Panc1 (cell line): ENCODE measurements around the gene HEMGN. TPM values are rescaled to one million over a fixed set of nuclear protein-coding genes. Genes with fewer than 3 reads are reported as not detected.
"Not testable (repeated sequence)": the region's sequence is repeated elsewhere in the genome, so short reads cannot be mapped to it uniquely, and the experiment has no call there.

ENCODE experiments used
- ATAC-seq: fragments of 200-7000 bp; cut with Tn5 transposase; 2 replicates; pipeline ENCODE4 v1.9.1; 2020; ENCODE audit warnings: mild to moderate bottlenecking, moderate library complexity
- BruUV-seq: library from RNA; stranded (reverse); fragments of 400-500 nt; replicated peaks from 2 replicates; lab custom pipeline; 2021; lab: Mats Ljungman, UMichigan
- CTCF ChIA-PET: fragments of 300-600 bp; sonication (Branson Sonifier 250); formaldehyde crosslinking; loops from one replicate; lab custom pipeline; 2022; ENCODE audit warnings: antibody characterized with exemption; lab: Charles Lee
- POLR2A ChIA-PET: fragments of 300-600 bp; sonication (Branson Sonifier 250); formaldehyde crosslinking; loops from one replicate; lab custom pipeline; 2022; ENCODE audit warnings: antibody characterized with exemption; lab: Charles Lee
- DNase-seq: peaks from one replicate; pipeline ENCODE4 v3.0.0-alpha.2; 2010; ENCODE audit warnings: low read depth, low spot score
- H3K27ac ChIP-seq: 2 replicates; pipeline ENCODE4 v1.5.1; 2011; ENCODE audit warnings: mild to moderate bottlenecking, low read length, inconsistent platforms
- H3K27me3 ChIP-seq: fragments of 200-500 bp; sonication (Bioruptor generic); 2 replicates; pipeline ENCODE4 v1.6.0; 2014; ENCODE audit warnings: low read length, inconsistent platforms; ENCODE audit not compliant: control insufficient read depth, insufficient read depth
- H3K36me3 ChIP-seq: fragments of 200-500 bp; sonication (Bioruptor generic); 2 replicates; pipeline ENCODE4 v1.5.1; 2014; ENCODE audit warnings: inconsistent platforms, mild to moderate bottlenecking, low read length, moderate library complexity; ENCODE audit not compliant: control insufficient read depth, insufficient read depth
- H3K4me1 ChIP-seq: 2 replicates; pipeline ENCODE4 v1.5.1; 2011; ENCODE audit warnings: inconsistent platforms, mild to moderate bottlenecking, low read length, moderate library complexity; ENCODE audit not compliant: control insufficient read depth, insufficient read depth
- H3K4me3 ChIP-seq, 2 experiments: 2 replicates each; pipeline ENCODE4 v1.5.1; 2011 to 2012; ENCODE audit warnings: low read depth in 2 of 2, low read length in 2 of 2, mild to moderate bottlenecking in 2 of 2, inconsistent platforms in 1 of 2, moderate library complexity in 1 of 2
- H3K9me3 ChIP-seq: fragments of 200-500 bp; sonication (Bioruptor generic); 2 replicates; pipeline ENCODE4 v1.5.1; 2014; ENCODE audit warnings: low read depth, mild to moderate bottlenecking, inconsistent platforms, low read length, moderate library complexity; ENCODE audit not compliant: control insufficient read depth, insufficient read depth
- CTCF ChIP-seq: fragments of 450-650 bp; IDR thresholded peaks from 2 replicates; pipeline ENCODE4 v1.5.1; 2017; ENCODE audit warnings: mild to moderate bottlenecking
- POLR2AphosphoS5 ChIP-seq: IDR thresholded peaks from 2 replicates; pipeline ENCODE4 v1.6.1; 2012; ENCODE audit warnings: mild to moderate bottlenecking, low read depth, low read length, moderate library complexity
- SIN3A ChIP-seq: IDR thresholded peaks from 2 replicates; pipeline ENCODE4 v1.6.1; 2012; ENCODE audit warnings: low read depth, mild to moderate bottlenecking, low read length, moderate library complexity, borderline replicate concordance; ENCODE audit not compliant: insufficient read depth
- in situ Hi-C: cut with HindIII; loops from 2 replicates; pipeline ENCODE4 v1.10.0; 2016; ENCODE audit warnings: low sequenced_read_pairs, low pct_unique_long_range_greater_than_20kb
- intact Hi-C: fragments of 100-400 bp; cut with micrococcal nuclease; formaldehyde crosslinking; loops from one replicate; pipeline ENCODE4 v1.10.0; 2022; ENCODE audit not compliant: unreplicated experiment
- total RNA-seq: library from RNA; stranded (reverse); gene quantifications from one replicate; pipeline ENCODE4 v1.2.1, GENCODE V29; 2021; ENCODE audit not compliant: unreplicated experiment
- TF ChIP-seq, protein P1 (sequence below), 2 experiments: IDR thresholded peaks; 2 replicates each; pipeline ENCODE4 v1.6.1; 2011 to 2012; ENCODE audit warnings: low read depth in 2 of 2, control low read depth in 1 of 2, low read length in 1 of 2, mild to moderate bottlenecking in 1 of 2, moderate library complexity in 1 of 2; ENCODE audit not compliant: insufficient read depth in 1 of 2

Gene HEMGN
- total RNA-seq, 1 experiment from 2014 or later, result not detected

DNA sequence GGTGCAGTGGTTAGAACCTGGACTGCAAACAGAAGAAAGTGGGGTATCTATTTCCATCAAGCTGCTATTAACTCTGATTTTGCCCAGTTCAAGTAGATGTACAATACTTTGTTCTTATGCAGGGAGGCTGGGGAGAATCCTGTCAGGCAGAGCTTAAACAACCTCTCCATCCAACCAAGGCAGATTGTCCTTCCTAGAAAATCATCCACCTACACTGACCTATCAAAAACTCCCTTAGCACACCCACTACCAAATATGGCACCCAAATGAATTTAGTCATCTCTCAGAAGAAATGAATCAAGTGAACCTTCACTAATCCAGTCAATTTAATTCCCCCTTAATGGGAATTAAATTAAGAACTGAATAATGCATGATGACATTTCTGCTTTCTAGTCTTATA lies 18.4 kb upstream of the HEMGN start:
- Histone ChIP-seq H3K27ac (no peak overlapping the region), H3K36me3 (no peaks in the 10 kb centered on the region), H3K4me3 (no peak overlapping the region), H3K4me1 (no peaks in the 10 kb centered on the region), H3K9me3 (no peaks in the 10 kb centered on the region), H3K27me3 (no peaks in the 10 kb centered on the region)
- ATAC-seq (no peak), DNase-seq (no peak)
- no peak for TF ChIP-seq CTCF
- TF ChIP-seq SIN3A, result no peak
- TF ChIP-seq, protein P1, sequence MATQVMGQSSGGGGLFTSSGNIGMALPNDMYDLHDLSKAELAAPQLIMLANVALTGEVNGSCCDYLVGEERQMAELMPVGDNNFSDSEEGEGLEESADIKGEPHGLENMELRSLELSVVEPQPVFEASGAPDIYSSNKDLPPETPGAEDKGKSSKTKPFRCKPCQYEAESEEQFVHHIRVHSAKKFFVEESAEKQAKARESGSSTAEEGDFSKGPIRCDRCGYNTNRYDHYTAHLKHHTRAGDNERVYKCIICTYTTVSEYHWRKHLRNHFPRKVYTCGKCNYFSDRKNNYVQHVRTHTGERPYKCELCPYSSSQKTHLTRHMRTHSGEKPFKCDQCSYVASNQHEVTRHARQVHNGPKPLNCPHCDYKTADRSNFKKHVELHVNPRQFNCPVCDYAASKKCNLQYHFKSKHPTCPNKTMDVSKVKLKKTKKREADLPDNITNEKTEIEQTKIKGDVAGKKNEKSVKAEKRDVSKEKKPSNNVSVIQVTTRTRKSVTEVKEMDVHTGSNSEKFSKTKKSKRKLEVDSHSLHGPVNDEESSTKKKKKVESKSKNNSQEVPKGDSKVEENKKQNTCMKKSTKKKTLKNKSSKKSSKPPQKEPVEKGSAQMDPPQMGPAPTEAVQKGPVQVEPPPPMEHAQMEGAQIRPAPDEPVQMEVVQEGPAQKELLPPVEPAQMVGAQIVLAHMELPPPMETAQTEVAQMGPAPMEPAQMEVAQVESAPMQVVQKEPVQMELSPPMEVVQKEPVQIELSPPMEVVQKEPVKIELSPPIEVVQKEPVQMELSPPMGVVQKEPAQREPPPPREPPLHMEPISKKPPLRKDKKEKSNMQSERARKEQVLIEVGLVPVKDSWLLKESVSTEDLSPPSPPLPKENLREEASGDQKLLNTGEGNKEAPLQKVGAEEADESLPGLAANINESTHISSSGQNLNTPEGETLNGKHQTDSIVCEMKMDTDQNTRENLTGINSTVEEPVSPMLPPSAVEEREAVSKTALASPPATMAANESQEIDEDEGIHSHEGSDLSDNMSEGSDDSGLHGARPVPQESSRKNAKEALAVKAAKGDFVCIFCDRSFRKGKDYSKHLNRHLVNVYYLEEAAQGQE (IDR thresholded peaks at IDR 0.05; ENCODE audit: insufficient read depth in 1 of 2, low read depth in 2 of 2, low read length in 1 of 2), result no peak
- TF ChIP-seq POLR2AphosphoS5, result no peak
- ChIA-PET CTCF (no interaction called here), POLR2A (no interaction called here)
- intact Hi-C loops, result no loop called here
- in situ Hi-C loops, result no loop called here
- no TSS peak for BruUV-seq

DNA sequence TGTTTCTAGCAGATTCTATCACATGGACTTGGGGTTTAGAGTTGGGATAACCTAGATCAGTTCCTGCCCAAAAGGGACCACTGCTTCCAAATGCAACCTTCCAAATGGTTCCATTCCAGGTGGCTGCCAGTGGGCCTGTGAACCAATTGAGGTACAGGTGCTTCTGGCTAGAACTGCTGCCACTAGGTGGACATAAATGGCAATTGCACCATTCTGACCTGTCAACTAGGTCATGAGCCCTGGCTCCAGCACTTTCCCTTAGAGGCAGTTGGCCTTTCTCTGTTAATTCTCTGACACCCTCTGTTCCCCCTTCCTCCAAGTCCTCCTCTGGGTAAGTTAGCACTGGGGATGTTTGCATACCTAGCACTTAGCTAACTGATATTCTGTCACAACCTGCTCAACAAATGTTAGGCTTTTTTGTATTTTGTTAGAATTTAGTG lies 16.6 kb upstream of the HEMGN start:
- Histone ChIP-seq H3K36me3 (no peaks in the 10 kb centered on the region), H3K4me1 (no peaks in the 10 kb centered on the region), H3K9me3 (no peaks in the 10 kb centered on the region), H3K4me3 (no peak overlapping the region), H3K27ac (no peak overlapping the region), H3K27me3 (no peaks in the 10 kb centered on the region)
- no TSS peak for BruUV-seq
- ATAC-seq (peak; percentile 95), DNase-seq (peak; percentile 41)
- intact Hi-C loops, result loop anchor here (2.0 kb wide), 1 partner anchor 32 kb away; the partner anchor contains the start of gene TRMO
- in situ Hi-C loops, result no loop called here
- ChIA-PET CTCF (interaction anchor here (1.5 kb wide), 1 partner anchor 32 kb away, joined by 3 read pairs; no protein-coding TSS in a partner anchor), POLR2A (no interaction called here)
- peak; percentile 78 for TF ChIP-seq CTCF
- TF ChIP-seq, protein P1 (IDR thresholded peaks at IDR 0.05; ENCODE audit: insufficient read depth in 1 of 2, low read depth in 2 of 2, low read length in 1 of 2), result no peak

GRCh38 chr9:97950873-97951272 lies 12.9 kb upstream of the HEMGN start:
- H3K4me1 ChIP-seq, H3K27ac ChIP-seq, ATAC-seq, BruUV-seq, DNase-seq, in situ Hi-C loops, intact Hi-C loops, H3K4me3 ChIP-seq, CTCF ChIA-PET, H3K36me3 ChIP-seq, H3K27me3 ChIP-seq, POLR2A ChIA-PET, H3K9me3 ChIP-seq: not testable (repeated sequence)

DNA sequence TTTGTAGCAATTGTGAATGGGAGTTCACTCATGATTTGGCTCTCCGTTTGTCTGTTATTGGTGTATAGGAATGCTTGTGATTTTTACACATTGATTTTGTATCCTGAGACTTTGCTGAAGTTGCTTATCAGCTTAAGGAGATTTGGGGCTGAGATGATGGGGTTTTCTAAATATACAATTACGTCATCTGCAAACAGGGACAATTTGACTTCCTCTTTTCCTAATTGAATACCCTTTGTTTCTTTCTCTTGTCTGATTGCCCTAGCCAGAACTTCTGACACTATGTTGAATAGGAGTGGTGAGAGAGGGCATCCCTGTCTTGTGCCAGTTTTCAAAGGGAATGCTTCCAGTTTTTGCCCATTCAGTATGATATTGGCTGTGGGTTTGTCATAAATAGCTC lies 9.1 kb upstream of the HEMGN start:
- CTCF ChIA-PET, in situ Hi-C loops, ATAC-seq: not testable (repeated sequence)

More for the DNA sequence above, 9.1 kb upstream of the HEMGN start:
- H3K4me3 ChIP-seq, H3K27ac ChIP-seq, H3K9me3 ChIP-seq, POLR2A ChIA-PET, H3K36me3 ChIP-seq, intact Hi-C loops, H3K27me3 ChIP-seq, BruUV-seq, H3K4me1 ChIP-seq, DNase-seq: not testable (repeated sequence)
